ENCODE measurements around the gene EPG5. TPM values are rescaled to one million over a fixed set of nuclear protein-coding genes. Genes with fewer than 3 reads are reported as not detected.
"Not testable (repeated sequence)": the region's sequence is repeated elsewhere in the genome, so short reads cannot be mapped to it uniquely, and the experiment has no call there.

The EPG5 gene
- polyA plus RNA-seq, 2 of the 4 experiments (the other 2 are of a cell fraction): 3.8 to 10.7 TPM

- WGBS (ENCODE audit: missing lambda C conversion rate): 78% methylated on average over 9 of the region's 9 CpGs
- H3K4me3 ChIP-seq: no peak overlapping the region
- FAIRE-seq: no peak
- DNase-seq (ENCODE audit: low read depth in 1 of 2, low spot score in 1 of 2): no peak
- H3K4me2 ChIP-seq: no peak overlapping the region
- ChIA-PET CTCF (interaction anchor here (1.2 kb wide), 1 partner anchor 108 kb away, joined by 3 read pairs; no protein-coding TSS in a partner anchor), POLR2A (no interaction called here)
- no peak for TF ChIP-seq KDM5A (IDR thresholded peaks at IDR 0.05)
- no peak for TF ChIP-seq PHF8 (IDR thresholded peaks at IDR 0.05; ENCODE audit: borderline replicate concordance, low read depth)
- no peak for TF ChIP-seq USF2 (IDR thresholded peaks at IDR 0.05)
- no peak for TF ChIP-seq MAZ (IDR thresholded peaks at IDR 0.05; ENCODE audit: borderline replicate concordance, low read depth, low read length)
- no peak for TF ChIP-seq HOXB5 (CRISPR knock-in tag; IDR thresholded peaks at IDR 0.05)
- TF ChIP-seq EP300 (IDR thresholded peaks at IDR 0.05): no peak
- TF ChIP-seq SMC3 (IDR thresholded peaks at IDR 0.05): no peak
- TF ChIP-seq FOSL2 (IDR thresholded peaks at IDR 0.05): no peak
- TF ChIP-seq FOSL2 (CRISPR knock-in tag; IDR thresholded peaks at IDR 0.05): no peak
- no peak for TF ChIP-seq BHLHE40 (IDR thresholded peaks at IDR 0.05; ENCODE audit: low read depth, low read length)
- no peaks in the 10 kb centered on the region for H3K9me3 ChIP-seq
- no peak for ATAC-seq
- H3K4me1 ChIP-seq: peaks cover 6% of the 10 kb centered on the region; the same call in 1 of the 3 replicates
- H3K27ac ChIP-seq: no peak overlapping the region
Observed at GRCh38 chr18:45829855-45830254, 137.3 kb downstream of the EPG5 start.

- peaks cover 6% of the 10 kb centered on the region; the same call in 1 of the 3 replicates for H3K4me1 ChIP-seq
- WGBS (ENCODE audit: missing lambda C conversion rate): 60% methylated on average over 7 of the region's 9 CpGs
- TF ChIP-seq NFE2L2 (conservative IDR thresholded peaks at IDR 0.05; ENCODE audit: low read length) (no peak), ZC3H11A (IDR thresholded peaks at IDR 0.05) (no peak), JUNB (IDR thresholded peaks at IDR 0.05) (no peak), GATA3 (IDR thresholded peaks at IDR 0.05; ENCODE audit: borderline replicate concordance) (no peak), USF2 (IDR thresholded peaks at IDR 0.05) (no peak), RCOR1 (IDR thresholded peaks at IDR 0.05; ENCODE audit: low read depth, low read length) (no peak), TP53 (CRISPR knock-in tag; IDR thresholded peaks at IDR 0.05) (no peak), NR3C1 (IDR thresholded peaks at IDR 0.05) (no peak), HMGXB4 (CRISPR knock-in tag; IDR thresholded peaks at IDR 0.05; ENCODE audit: borderline replicate concordance) (no peak), BCL3 (IDR thresholded peaks at IDR 0.05) (no peak), RNF2 (IDR thresholded peaks at IDR 0.05; ENCODE audit: borderline replicate concordance, low read depth) (no peak), EHMT2 (IDR thresholded peaks at IDR 0.05; ENCODE audit: low read depth) (no peak), ESRRA (IDR thresholded peaks at IDR 0.05; ENCODE audit: borderline replicate concordance, low read length) (no peak), ZSCAN20 (CRISPR knock-in tag; IDR thresholded peaks at IDR 0.05) (no peak), PHF8 (IDR thresholded peaks at IDR 0.05; ENCODE audit: borderline replicate concordance, low read depth) (no peak), KDM5A (IDR thresholded peaks at IDR 0.05) (no peak), MAX (IDR thresholded peaks at IDR 0.05) (no peak), FOSL2 (IDR thresholded peaks at IDR 0.05) (no peak), FOSL2 (CRISPR knock-in tag; IDR thresholded peaks at IDR 0.05) (no peak), REST (IDR thresholded peaks at IDR 0.05) (no peak)
- no peak overlapping the region; a peak in 1 of 6 replicates for H3K27ac ChIP-seq
- POLR2A ChIA-PET: no interaction called here
- no peak overlapping the region for H3K4me3 ChIP-seq
- H3K9me3 ChIP-seq: no peaks in the 10 kb centered on the region
- no peak overlapping the region for H3K4me2 ChIP-seq
- peak; percentile 14 to 36; a peak in 1 of 6 replicates for ATAC-seq
- CTCF ChIA-PET: interaction anchor here (1.1 to 1.2 kb wide), 2 partner anchors 8 to 108 kb away, joined by 3 to 5 read pairs; no protein-coding TSS in a partner anchor
- no peak for DNase-seq (ENCODE audit: low read depth in 1 of 2, low spot score in 1 of 2)
- FAIRE-seq: no peak
Observed at GRCh38 chr18:45828917-45829811, 138.0 kb downstream of the EPG5 start.

GRCh38 chr18:45826716-45827115 lies 140.4 kb downstream of the EPG5 start:
- not testable (repeated sequence) for H3K9me3 ChIP-seq
- WGBS (ENCODE audit: missing lambda C conversion rate): 83% methylated on average over 4 of the region's 4 CpGs

More at GRCh38 chr18:45826716-45827115, 140.4 kb downstream of the EPG5 start:
- POLR2A ChIA-PET; H3K4me2 ChIP-seq; ATAC-seq; H3K4me3 ChIP-seq; CTCF ChIA-PET; H3K27ac ChIP-seq; FAIRE-seq; DNase-seq (ENCODE audit: low read depth in 1 of 2, low spot score in 1 of 2); H3K4me1 ChIP-seq: not testable (repeated sequence)

All from A549 (cell line).